ENCODE data around the gene FAM24B.

The FAM24B gene

GRCh38 chr10:122856902-122857301, 22.5 kb downstream of the FAM24B start:
- no peak for DNase-seq

- no peak for DNase-seq
These were observed 23.6 kb downstream of the FAM24B start for GRCh38 chr10:122855745-122856144.

GRCh38 chr10:122854648-122855047, 24.7 kb downstream of the FAM24B start:
- no peak for DNase-seq

GRCh38 chr10:122853665-122854313, 25.6 kb downstream of the FAM24B start:
- no peak for DNase-seq

- no peak for DNase-seq
These were observed 27.1 kb downstream of the FAM24B start for GRCh38 chr10:122852261-122852660.

GRCh38 chr10:122850705-122851640, 28.4 kb downstream of the FAM24B start:
- no peak for DNase-seq

- DNase-seq = no peak
These were observed 29.3 kb downstream of the FAM24B start for GRCh38 chr10:122849900-122850605.

GRCh38 chr10:122849090-122849489, 30.3 kb downstream of the FAM24B start:
- no peak for DNase-seq

GRCh38 chr10:122847782-122848604, 31.4 kb downstream of the FAM24B start:
- peak; percentile 86 for DNase-seq

GRCh38 chr10:122845783-122846332, 33.5 kb downstream of the FAM24B start, which contains the start of gene CUZD1:
Gene CUZD1 (minus strand): TSS chr10:122845857. CDS start chr10:122845843, 14 bp downstream.
- DNase-seq = no peak

- DNase-seq = no peak
These were observed 35.2 kb downstream of the FAM24B start for GRCh38 chr10:122844146-122844545.

- DNase-seq = no peak
These were observed 37.8 kb downstream of the FAM24B start for GRCh38 chr10:122841569-122841968.

- no peak for DNase-seq
These were observed 39.9 kb downstream of the FAM24B start for GRCh38 chr10:122839505-122839904.

GRCh38 chr10:122838880-122839279, 40.5 kb downstream of the FAM24B start:
- no peak for DNase-seq

- DNase-seq = no peak
These were observed 43.5 kb downstream of the FAM24B start for GRCh38 chr10:122835908-122836307.

- no peak for DNase-seq
These were observed 48.4 kb downstream of the FAM24B start for GRCh38 chr10:122830965-122831353.

- DNase-seq = no peak
These were observed 49.0 kb downstream of the FAM24B start for GRCh38 chr10:122830273-122830964.

GRCh38 chr10:122829454-122829853, 49.9 kb downstream of the FAM24B start:
- DNase-seq = no peak

GRCh38 chr10:122828716-122829255, 50.6 kb downstream of the FAM24B start:
- no peak for DNase-seq

- no peak for DNase-seq
These were observed 52.1 kb downstream of the FAM24B start for GRCh38 chr10:122827302-122827701.
